ENCODE data around the gene GABRR3. TPM values are rescaled to one million over a fixed set of nuclear protein-coding genes. Genes with fewer than 3 reads are reported as not detected.

The GABRR3 gene
- total and polyA plus RNA-seq, 2 experiments from 2014 or later, result not detected

DNA sequence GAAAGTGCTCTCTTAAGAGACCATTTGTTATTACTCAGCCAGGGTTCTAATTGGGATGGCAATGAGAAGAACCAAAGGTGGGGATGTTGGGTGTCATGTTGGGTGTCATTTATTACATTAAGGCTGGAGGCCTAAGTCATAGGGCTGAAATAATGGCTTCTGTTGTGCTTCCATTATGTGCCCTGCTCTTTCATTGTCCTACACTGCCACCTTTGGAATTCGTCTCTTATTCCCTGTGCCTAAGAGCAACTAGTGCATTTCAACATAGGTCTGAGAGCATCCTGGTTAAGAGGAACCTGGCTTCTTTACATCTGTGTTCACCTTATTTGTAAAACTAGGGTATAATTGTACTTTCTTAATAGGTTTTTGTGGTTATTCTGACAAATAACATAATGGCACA lies 95.1 kb downstream of the GABRR3 start:
- no peak overlapping the region for H3K27ac ChIP-seq
- H3K9me3 ChIP-seq (ENCODE audit: low read depth), result no peaks in the 10 kb centered on the region
- H3K79me2 ChIP-seq, result no peaks in the 10 kb centered on the region
- H4K20me1 ChIP-seq (ENCODE audit: insufficient read depth, poor library complexity, severe bottlenecking), result no peaks in the 10 kb centered on the region
- H3K9me2 ChIP-seq (replicated peaks; ENCODE audit: insufficient read depth), result no peaks in the 10 kb centered on the region
- peaks cover 5% of the 10 kb centered on the region for H3K36me3 ChIP-seq (replicated peaks; ENCODE audit: insufficient read depth, low read depth)
- DNase-seq (ENCODE audit: low spot score), result no peak
- no peaks in the 10 kb centered on the region for H3K27me3 ChIP-seq
- no peak for TF ChIP-seq EZH2 (IDR thresholded peaks at IDR 0.05; ENCODE audit: borderline replicate concordance)
- no peak for TF ChIP-seq EZH2phosphoT487 (IDR thresholded peaks at IDR 0.05; ENCODE audit: low read depth, severe bottlenecking, unreplicated experiment)
- H3K4me1 ChIP-seq (ENCODE audit: insufficient read depth), result no peaks in the 10 kb centered on the region
- H3K4me3 ChIP-seq, result no peak overlapping the region
- no peak overlapping the region for H3K4me2 ChIP-seq
- no peak overlapping the region for H2AFZ ChIP-seq
- WGBS (ENCODE audit: low lambda C conversion rate, missing lambda C conversion rate), result 86% methylated on average over 1 of the region's 1 CpG

DNA sequence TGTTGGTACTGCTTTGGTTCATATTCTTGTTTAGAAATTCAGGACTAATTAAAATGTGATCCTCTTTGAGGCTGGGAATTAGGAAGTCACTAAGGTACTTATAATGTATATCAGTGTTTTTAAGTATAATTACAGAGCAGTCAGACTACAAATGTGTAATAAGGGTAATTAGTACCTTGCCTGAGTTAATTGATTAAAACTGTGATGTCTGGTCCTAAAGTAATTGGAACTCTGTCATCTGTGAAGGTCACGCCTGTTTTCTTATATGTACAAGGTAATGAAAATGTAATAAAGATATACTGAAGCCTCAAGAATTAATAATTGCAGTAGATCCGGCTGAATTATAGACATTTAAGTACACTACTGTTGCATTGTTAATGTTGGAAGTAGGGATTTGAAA lies 95.7 kb downstream of the GABRR3 start:
- H4K20me1 ChIP-seq (ENCODE audit: insufficient read depth, poor library complexity, severe bottlenecking), result no peaks in the 10 kb centered on the region
- no peaks in the 10 kb centered on the region for H3K4me1 ChIP-seq (ENCODE audit: insufficient read depth)
- no peak overlapping the region for H3K4me2 ChIP-seq
- no peaks in the 10 kb centered on the region for H3K79me2 ChIP-seq
- WGBS (ENCODE audit: low lambda C conversion rate, missing lambda C conversion rate), result 96% methylated on average over 2 of the region's 2 CpGs
- H3K9me2 ChIP-seq (replicated peaks; ENCODE audit: insufficient read depth), result no peaks in the 10 kb centered on the region
- no peak for DNase-seq (ENCODE audit: low spot score)
- H3K27ac ChIP-seq, result no peak overlapping the region
- H3K9me3 ChIP-seq (ENCODE audit: low read depth), result no peaks in the 10 kb centered on the region
- H2AFZ ChIP-seq, result no peak overlapping the region
- H3K36me3 ChIP-seq (replicated peaks; ENCODE audit: insufficient read depth, low read depth), result peaks cover 5% of the 10 kb centered on the region
- no peak overlapping the region for H3K4me3 ChIP-seq
- no peaks in the 10 kb centered on the region for H3K27me3 ChIP-seq
- TF ChIP-seq EZH2phosphoT487 (IDR thresholded peaks at IDR 0.05; ENCODE audit: low read depth, severe bottlenecking, unreplicated experiment) (no peak), EZH2 (IDR thresholded peaks at IDR 0.05; ENCODE audit: borderline replicate concordance) (no peak)
- TF ChIP-seq, protein P1, sequence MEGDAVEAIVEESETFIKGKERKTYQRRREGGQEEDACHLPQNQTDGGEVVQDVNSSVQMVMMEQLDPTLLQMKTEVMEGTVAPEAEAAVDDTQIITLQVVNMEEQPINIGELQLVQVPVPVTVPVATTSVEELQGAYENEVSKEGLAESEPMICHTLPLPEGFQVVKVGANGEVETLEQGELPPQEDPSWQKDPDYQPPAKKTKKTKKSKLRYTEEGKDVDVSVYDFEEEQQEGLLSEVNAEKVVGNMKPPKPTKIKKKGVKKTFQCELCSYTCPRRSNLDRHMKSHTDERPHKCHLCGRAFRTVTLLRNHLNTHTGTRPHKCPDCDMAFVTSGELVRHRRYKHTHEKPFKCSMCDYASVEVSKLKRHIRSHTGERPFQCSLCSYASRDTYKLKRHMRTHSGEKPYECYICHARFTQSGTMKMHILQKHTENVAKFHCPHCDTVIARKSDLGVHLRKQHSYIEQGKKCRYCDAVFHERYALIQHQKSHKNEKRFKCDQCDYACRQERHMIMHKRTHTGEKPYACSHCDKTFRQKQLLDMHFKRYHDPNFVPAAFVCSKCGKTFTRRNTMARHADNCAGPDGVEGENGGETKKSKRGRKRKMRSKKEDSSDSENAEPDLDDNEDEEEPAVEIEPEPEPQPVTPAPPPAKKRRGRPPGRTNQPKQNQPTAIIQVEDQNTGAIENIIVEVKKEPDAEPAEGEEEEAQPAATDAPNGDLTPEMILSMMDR (IDR thresholded peaks at IDR 0.05; ENCODE audit: poor library complexity), result no peak

DNA sequence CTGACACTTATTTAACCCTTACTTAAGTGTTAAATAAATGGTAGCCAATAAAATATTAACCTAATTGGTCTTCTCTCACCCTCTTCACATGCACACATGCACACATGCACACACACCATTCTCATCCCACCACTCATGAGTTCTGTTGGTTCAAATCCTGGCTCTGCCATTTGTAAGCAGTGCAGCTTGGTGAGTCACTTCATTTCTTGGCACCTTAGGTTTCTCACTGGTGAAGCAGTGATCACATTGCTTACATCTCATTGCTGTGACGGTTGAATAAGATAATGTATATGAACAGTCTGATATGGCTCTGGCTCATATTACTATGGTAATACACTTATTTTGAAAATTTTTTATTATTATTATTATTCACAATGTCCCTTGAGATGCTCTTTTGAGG lies 96.7 kb downstream of the GABRR3 start:
- no peaks in the 10 kb centered on the region for H3K4me1 ChIP-seq (ENCODE audit: insufficient read depth)
- DNase-seq (ENCODE audit: low spot score), result no peak
- H3K36me3 ChIP-seq (replicated peaks; ENCODE audit: insufficient read depth, low read depth), result no peaks in the 10 kb centered on the region
- WGBS (ENCODE audit: low lambda C conversion rate, missing lambda C conversion rate), result 100% methylated on average over 1 of the region's 1 CpG
- no peaks in the 10 kb centered on the region for H4K20me1 ChIP-seq (ENCODE audit: insufficient read depth, poor library complexity, severe bottlenecking)
- no peaks in the 10 kb centered on the region for H3K9me2 ChIP-seq (replicated peaks; ENCODE audit: insufficient read depth)
- H3K27ac ChIP-seq, result no peak overlapping the region
- no peaks in the 10 kb centered on the region for H3K9me3 ChIP-seq (ENCODE audit: low read depth)
- no peak overlapping the region for H2AFZ ChIP-seq
- no peaks in the 10 kb centered on the region for H3K27me3 ChIP-seq
- H3K79me2 ChIP-seq, result no peaks in the 10 kb centered on the region
- no peak overlapping the region for H3K4me3 ChIP-seq
- H3K4me2 ChIP-seq, result no peak overlapping the region
- TF ChIP-seq EZH2phosphoT487 (IDR thresholded peaks at IDR 0.05; ENCODE audit: low read depth, severe bottlenecking, unreplicated experiment) (no peak), EZH2 (IDR thresholded peaks at IDR 0.05; ENCODE audit: borderline replicate concordance) (no peak)
- TF ChIP-seq, protein P1 (IDR thresholded peaks at IDR 0.05; ENCODE audit: poor library complexity), result no peak

DNA sequence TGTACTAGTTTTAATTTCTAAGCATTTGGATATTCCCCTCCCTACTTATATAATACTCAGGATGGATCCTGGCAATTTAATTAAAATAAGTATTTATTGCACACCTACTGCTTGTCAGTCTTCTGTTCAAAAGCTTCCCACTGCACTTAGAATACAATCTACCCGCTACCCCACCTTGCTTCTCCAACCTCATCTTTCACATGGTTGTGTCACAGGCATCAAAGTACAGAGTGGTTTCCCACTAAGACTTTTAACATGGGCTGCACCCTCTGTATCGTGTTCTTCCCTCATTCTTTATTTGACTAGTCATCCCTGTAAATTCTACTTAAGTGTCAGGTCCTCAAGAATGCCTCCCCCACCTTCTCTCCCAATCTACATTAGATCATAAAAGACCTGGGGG lies 97.9 kb downstream of the GABRR3 start:
- Histone ChIP-seq H3K4me3 (no peak overlapping the region), H3K4me2 (no peak overlapping the region), H3K9me3 (ENCODE audit: low read depth) (no peaks in the 10 kb centered on the region), H3K36me3 (replicated peaks; ENCODE audit: insufficient read depth, low read depth) (no peaks in the 10 kb centered on the region), H3K4me1 (ENCODE audit: insufficient read depth) (no peaks in the 10 kb centered on the region), H3K27me3 (no peaks in the 10 kb centered on the region), H3K79me2 (no peaks in the 10 kb centered on the region), H3K27ac (no peak overlapping the region), H3K9me2 (replicated peaks; ENCODE audit: insufficient read depth) (no peaks in the 10 kb centered on the region), H2AFZ (no peak overlapping the region), H4K20me1 (ENCODE audit: insufficient read depth, poor library complexity, severe bottlenecking) (no peaks in the 10 kb centered on the region)
- DNase-seq (ENCODE audit: low spot score), result no peak
- WGBS (ENCODE audit: low lambda C conversion rate, missing lambda C conversion rate), result 94% methylated on average over 2 of the region's 2 CpGs
- TF ChIP-seq EZH2 (IDR thresholded peaks at IDR 0.05; ENCODE audit: borderline replicate concordance), result no peak
- no peak for TF ChIP-seq EZH2phosphoT487 (IDR thresholded peaks at IDR 0.05; ENCODE audit: low read depth, severe bottlenecking, unreplicated experiment)
- TF ChIP-seq, protein P1 (IDR thresholded peaks at IDR 0.05; ENCODE audit: poor library complexity), result no peak
